HS-27A (cell line): Measurements from ENCODE around the gene STAT2.
"Not testable (repeated sequence)": the region's sequence is repeated elsewhere in the genome, so short reads cannot be mapped to it uniquely, and the experiment has no call there.

Experiments used
- DNase-seq: peaks from one replicate; pipeline ENCODE4 v3.0.0-alpha.2; 2012; ENCODE audit warnings: low read depth, missing footprints

Gene STAT2

DNA sequence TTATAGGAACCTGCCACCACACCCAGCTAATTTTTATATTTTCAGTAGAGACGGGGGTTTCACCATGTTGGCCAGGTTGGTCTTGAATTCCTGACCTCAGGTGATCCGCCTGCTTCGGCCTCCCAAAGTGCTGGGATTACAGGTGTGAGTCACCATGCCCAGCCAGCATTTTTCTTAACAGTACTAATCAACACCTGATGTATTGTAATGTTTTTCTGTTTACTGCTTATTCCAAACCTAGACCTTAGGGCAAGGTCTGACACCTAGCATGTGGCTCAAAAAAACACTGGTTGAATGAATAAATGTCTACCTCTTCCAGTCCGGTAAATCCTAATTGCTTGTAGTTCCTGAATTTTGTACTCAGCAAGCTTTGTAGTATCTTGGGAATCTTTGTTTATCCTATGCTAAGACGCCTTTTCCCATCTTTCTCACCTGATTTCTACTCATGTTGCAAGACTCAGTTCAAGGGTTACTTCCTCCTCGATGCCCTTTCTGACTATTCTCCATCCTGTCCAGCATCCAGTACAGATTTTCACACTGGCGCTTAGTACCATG, 28.9 kb downstream of the STAT2 start:
- no peak for DNase-seq

GRCh38 chr12:56326533-56326932, 33.4 kb downstream of the STAT2 start:
- no peak for DNase-seq

GRCh38 chr12:56326126-56326525, 33.8 kb downstream of the STAT2 start:
- DNase-seq = no peak

DNA sequence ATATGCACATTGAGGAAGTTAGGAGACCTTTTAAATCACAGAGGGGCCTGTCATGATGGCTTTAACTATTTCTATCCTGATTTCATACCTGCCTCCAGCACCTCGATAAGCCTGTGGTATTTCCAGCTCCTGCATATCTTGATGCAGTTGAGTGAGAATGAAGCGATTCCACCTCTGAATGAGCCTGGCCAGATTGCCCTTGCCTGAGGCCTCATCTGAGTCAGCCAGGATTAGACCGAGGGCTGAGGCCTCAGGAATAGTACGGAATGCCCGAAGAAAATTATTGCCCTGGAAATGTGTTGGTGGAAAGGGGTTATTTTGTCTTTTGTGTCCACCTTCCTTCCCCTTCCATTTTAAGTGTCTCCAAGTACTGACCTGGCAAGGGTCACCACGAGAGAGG, 35.7 kb downstream of the STAT2 start:
- DNase-seq = no peak

DNA sequence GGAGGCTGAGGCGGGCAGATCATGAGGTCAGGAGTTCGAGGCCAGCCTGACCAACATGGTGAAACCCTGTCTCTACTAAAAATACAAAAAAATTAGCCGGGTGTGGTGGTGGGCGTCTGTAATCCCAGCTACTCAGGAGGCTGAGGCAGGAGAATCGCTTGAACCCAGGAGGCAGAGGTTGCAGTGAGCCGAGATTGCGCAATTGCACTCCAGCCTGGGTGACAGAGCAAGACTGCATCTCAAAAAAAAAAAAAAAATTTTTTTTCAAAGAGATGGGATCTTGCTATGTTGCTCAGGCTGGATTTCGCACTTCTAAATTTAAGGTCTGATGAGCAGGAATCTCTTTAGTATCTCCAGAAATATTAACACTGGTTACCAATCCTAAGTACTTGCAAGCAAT, 38.3 kb downstream of the STAT2 start:
- DNase-seq = not testable (repeated sequence)

GRCh38 chr12:56321027-56321426, 38.9 kb downstream of the STAT2 start:
- no peak for DNase-seq

DNA sequence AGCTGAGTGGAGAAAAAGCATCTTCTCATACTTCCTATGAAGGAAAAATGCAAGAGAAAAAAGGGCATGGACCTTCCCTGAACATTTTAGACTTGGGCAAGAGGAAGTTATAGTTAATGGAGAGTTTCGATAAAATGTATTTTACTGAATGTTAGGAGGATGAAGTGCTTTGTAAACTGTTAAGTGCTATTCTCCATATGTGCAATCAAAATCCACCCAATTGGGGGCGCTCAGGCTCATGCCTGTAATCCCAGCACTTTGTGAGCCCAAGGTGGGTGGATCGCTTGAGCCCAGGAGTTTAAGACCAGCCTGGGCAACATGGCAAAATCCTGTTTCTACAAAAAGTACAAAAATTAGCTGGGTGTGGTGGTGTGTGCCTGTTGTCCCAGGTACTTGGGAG, 42.2 kb downstream of the STAT2 start:
- no peak for DNase-seq

GRCh38 chr12:56315622-56316473, 44.1 kb downstream of the STAT2 start, which contains the start of gene CNPY2:
Gene CNPY2, minus strand, starts transcription at chr12:56315988. Its CDS starts 771 bp downstream, at chr12:56315217.
- DNase-seq = peak; percentile 92

GRCh38 chr12:56315249-56315621, 44.7 kb downstream of the STAT2 start:
- no peak for DNase-seq

- DNase-seq = no peak
Measured at GRCh38 chr12:56311003-56311402, 48.9 kb downstream of the STAT2 start.

DNA sequence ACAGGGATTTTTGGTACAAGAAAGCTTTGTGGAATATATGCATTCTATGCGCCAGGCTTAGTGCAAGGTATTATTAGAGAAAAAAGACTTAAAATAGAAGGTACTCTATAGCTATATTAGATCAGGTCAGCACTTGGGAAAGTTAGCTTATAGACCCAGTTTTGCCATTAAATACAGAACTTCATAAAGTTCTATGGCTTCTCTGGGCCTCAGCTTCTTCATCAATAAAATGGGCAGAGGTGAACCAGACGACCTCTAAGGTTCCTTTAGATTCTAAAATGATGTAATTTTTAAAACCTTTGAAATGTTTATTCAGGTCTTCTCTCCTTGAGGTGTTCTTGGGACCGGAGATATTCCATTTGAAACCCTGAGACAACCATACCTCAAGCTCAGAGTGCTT, 51.2 kb downstream of the STAT2 start:
- DNase-seq = no peak

DNA sequence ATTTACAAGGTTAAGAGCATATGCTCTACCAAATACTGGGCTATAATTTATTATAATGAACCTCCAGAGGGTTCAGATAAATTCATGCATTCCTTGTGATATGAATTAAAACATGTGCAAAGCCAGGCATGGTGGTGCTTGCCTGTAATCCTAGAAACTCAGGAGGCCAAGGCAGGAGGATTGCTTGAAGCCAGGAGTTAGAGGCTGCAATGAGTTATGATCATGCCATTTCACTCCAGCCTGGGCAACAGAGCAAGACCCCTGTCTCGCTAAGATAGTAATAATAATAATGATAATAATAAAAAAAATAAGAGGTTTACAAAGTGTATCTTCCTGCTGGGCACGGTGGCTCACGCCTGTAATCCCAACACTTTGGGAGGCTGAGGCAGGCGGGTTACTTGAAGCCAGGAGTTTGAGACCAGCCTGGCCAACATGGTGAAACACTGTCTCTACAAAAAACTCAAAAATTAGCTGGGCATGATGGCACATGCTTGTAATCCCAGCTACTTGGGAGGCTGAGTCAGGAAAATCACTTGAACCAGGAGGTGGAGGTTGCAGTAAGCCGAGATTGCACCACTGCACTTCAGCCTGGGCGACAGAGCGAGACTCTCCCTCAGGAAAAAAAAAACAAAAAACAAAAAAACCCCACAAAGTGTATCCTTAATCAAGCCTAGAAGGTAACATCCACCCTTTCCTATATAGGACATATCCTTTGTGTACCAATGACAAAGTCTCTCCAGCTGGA, 52.5 kb downstream of the STAT2 start:
- no peak for DNase-seq

DNA sequence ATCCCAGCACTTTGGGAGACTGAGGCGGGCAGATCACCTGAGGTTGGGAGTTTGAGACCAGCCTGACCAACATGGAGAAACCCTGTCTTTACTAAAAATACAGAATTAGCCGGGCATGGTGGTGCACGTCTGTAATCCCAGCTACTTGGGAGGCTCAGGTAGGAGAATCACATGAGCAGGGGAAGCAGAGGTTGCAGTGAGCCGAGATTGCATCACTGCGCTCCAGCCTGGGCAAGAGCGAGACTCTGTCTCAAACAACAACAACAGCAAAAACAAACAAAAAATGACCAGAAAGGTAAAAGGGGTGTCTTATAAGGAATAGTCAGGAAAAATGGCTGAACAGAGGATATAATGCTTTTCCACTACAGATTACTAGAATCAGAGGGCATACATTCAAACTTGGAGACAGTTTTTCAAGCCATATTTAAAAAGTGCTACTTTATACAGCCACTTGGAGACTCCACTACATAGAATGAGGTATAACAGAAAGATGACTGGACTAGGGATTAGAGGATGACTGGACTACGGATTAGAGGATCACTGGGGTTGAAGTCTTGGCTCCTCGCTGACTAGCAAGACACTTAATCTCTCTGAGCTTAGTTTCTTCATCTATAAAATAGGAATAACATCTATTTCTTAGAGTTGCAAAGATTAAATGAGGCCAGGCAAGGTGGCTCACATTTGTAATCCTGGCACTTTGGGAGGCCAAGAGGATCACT, 54.9 kb downstream of the STAT2 start:
- no peak for DNase-seq

DNA sequence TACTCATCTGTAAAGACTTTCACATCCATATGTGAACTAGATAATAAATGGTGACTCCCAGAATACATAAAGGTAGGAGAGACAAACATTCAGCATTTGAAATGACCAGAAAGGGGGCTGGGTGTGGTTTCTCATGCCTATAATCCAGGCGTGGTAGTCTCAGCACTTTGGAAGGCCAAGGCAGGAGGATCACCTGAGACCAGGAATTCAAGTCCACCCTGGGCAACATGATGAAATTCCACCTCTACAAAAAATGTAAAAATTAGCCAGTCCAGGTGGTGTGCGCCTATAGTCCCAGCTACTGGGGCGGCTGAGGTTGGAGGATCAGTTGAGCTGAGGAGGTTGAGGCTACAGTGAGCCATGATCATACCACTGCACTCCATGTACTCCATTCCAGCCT, 55.6 kb downstream of the STAT2 start:
- no peak for DNase-seq

GRCh38 chr12:56300644-56301464, 59.1 kb downstream of the STAT2 start:
- DNase-seq = no peak

DNA sequence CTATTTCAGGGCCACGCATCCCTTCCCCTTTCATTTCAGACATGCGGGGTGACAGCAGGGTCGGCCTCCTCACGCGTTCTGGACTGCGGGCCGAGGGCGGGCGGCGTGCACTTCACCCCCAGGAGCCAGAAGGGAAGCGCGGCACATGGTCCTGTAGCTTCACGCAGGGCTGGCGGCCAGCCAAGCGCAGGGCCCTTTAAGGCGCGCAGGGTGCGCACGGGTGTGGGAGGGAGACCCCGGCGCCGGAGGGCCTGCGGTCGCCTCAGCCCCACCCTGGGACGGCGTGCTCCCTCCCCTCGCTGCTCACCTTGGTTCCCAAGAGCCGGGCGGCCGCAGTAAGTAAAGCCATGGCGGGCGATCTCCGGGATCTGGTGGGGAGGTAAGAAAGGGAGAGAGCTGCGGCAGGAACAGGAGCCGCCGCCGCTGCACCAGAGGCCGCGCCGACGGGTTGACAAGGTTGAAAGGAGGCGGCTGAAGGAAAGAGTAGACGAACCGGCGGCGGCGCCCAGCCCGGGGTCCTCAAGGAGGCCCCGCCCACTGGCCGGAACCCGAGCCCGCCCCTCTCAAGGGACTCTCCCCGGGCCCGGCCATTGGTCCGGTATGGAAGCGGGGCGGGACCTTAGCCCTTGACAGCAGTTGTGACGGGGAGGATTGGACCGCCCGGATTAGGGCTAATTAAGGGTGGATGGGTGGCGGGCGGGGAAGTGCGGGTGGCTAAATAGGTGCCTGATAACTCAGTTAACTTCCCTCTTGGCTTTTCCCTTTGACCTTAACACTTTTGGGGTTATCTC, 59.9 kb downstream of the STAT2 start, which contains the start of gene CS:
Gene CS, minus strand, starts transcription at position 478 of the 791 bp plus-strand sequence. Its CDS starts 129 bp downstream, at position 349.
- DNase-seq = peak; percentile 91

DNA sequence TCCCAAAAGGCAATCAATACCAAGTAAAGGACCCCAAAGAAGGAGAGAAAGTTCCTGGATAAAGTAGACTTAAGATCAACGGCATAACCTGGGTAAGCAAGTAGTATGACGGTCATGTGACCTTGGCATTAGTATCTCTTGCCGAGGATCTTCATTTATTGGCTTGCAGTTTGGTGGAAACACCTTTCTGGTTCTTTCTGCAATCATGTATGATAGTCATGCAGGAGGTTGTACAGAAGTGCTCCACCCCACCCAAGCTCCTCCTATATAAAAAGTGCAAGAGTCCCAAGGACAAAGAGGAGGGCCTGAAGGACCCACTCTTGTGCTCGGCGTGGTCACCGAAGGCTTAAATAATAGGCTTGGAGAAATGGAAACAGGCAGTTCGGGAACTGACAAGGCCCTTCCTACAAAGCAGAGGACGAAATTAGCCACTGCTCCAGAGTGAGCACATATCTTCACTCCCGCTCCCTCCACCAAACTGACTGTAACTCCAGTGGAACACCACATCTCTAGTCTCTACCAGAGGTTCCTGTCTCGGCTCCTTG, 60.5 kb downstream of the STAT2 start:
- DNase-seq = no peak

- no peak for DNase-seq
Measured at GRCh38 chr12:56298828-56299227, 61.1 kb downstream of the STAT2 start.

DNA sequence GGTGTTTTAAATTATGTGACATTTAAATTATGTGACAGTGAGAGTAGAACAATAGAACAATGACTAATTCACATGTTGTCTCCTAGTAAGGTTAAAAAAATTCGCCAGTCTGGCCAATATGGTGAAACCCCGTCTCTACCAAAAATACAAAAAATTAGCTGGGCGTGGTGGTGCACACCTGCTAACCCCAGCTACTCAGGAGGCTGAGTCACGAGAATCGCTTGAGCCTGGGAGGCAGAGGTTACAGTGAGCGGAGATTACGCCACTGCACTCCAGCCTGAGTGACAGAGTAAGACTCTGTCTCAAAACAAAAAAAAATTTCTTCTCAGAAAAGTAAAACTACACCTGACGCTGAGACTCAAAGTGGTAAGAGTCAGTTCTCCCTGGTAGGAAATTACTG, 62.5 kb downstream of the STAT2 start:
- DNase-seq = no peak

DNA sequence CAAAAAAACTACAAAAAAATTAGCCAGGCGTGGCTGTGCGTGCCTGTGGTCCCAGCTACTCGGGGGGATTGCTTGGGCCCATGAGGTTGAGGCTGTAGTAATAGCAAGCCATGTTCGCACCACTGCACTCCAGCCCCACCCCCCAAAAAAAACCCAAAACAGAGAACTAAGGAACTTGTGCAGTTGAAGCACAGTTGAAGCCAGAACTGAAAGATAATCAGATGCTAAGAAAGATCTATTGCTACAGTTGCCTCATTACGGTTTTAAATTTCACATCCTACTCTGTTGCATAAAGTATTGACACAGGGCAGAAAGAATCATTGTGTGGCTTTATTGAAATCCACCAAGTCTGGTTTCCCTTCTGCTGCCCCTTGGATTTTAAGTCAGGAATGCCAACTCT, 63.6 kb downstream of the STAT2 start:
- DNase-seq = no peak
